Epithelial cell of proximal tubule (primary cell): ENCODE data around the gene STT3B. TPM values are rescaled to one million over a fixed set of nuclear protein-coding genes. Genes with fewer than 3 reads are reported as not detected.

Experiments
- DNase-seq: peaks from one replicate; pipeline ENCODE4 v3.0.0-alpha.2; 2011; ENCODE audit warnings: low read depth
- H3K4me3 ChIP-seq: 2 replicates; pipeline ENCODE4 v1.5.1; 2011; ENCODE audit warnings: low read depth, mild to moderate bottlenecking, low read length
- CTCF ChIP-seq: conservative IDR thresholded peaks from 2 replicates; pipeline ENCODE4 v1.5.1; 2012; ENCODE audit warnings: low read depth, mild to moderate bottlenecking, low read length
- total RNA-seq: library from RNA; depleted of rRNA; stranded (reverse); fragments of >200 nt; gene quantifications from 2 replicates; pipeline ENCODE4 v1.2.3, GENCODE V29; 2015

The STT3B gene
- total RNA-seq, 1 donor from 2014 or later = 92.8 TPM

DNA sequence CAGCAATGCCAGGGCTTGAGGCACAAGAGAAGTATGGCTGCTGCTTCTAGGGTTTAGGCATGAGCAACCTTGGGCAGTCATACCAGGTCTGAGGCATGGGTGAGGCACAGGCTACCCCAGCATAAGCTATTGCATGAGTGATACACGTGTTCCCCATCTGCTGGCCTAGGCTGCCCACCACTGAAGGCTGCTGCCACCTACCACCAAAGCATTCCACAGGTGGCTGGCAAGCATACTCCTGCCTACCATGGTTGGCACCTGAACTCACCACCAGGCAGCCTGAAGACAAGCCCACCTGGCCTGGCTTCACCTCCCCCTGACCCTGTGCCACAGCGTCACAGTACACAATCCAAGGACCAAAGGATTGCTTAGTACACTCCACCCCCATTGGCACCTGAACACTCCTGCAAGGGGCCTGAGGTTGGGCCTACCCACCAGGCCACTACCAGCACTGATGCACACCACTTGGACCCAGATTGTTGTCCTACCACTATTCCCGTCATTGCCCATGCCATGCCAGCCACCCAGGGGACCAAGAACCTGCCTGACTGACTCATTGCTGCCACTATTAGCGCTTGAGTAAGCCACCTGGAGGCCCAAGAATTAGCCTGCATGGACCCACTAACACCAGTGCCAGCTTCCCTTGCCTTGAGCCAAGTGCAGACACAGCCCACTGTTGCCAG is 115.7 kb downstream of the STT3B start:
- no peak for TF ChIP-seq CTCF
- DNase-seq = no peak
- no peak overlapping the region for H3K4me3 ChIP-seq

- no peak for DNase-seq
- no peak overlapping the region for H3K4me3 ChIP-seq
- TF ChIP-seq CTCF = no peak
These were observed 119.6 kb downstream of the STT3B start for GRCh38 chr3:31652296-31652695.

DNA sequence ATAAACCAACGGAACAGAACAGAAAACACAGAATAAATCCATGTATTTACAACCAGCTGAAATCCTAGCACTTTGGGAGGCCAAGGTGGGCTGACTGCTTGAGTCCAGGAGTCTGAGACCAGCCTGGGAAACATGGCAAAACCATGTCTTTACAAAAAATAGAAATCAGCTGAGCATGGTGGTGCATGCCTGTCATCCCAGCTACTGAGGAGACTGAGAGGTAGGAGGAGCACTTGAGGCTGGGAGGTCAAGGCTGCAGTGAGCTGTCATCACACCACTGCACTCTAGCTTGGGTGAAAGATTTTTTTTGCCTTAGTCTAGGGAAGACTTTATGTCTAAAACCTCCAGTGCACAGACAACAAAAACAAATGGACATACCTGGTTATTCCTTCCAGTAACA is 120.7 kb downstream of the STT3B start:
- DNase-seq = no peak
- no peak overlapping the region for H3K4me3 ChIP-seq
- no peak for TF ChIP-seq CTCF

GRCh38 chr3:31654998-31655397 is 122.3 kb downstream of the STT3B start:
- no peak for DNase-seq
- H3K4me3 ChIP-seq = no peak overlapping the region
- no peak for TF ChIP-seq CTCF

DNA sequence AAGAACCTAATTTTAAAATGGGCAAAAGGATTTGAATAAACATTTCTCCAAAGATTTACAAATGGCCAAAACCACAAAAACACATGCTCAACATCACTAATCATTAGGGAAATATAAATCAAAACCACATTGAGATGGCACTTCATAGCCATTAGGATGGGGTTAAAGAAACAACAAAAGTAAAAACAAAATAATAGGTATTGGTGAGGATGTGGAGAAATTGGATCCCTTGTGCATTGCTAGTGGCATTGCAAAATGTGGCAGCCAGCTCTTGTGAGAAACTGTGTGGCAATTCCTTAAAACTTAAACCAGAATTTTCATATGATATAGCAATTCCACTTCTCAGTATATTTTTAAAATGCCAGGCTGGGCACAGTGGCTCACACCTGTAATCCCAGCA is 126.5 kb downstream of the STT3B start:
- no peak for TF ChIP-seq CTCF
- H3K4me3 ChIP-seq = no peak overlapping the region
- DNase-seq = no peak

GRCh38 chr3:31661286-31661685 is 128.6 kb downstream of the STT3B start:
- TF ChIP-seq CTCF = no peak
- DNase-seq = no peak
- H3K4me3 ChIP-seq = no peak overlapping the region

DNA sequence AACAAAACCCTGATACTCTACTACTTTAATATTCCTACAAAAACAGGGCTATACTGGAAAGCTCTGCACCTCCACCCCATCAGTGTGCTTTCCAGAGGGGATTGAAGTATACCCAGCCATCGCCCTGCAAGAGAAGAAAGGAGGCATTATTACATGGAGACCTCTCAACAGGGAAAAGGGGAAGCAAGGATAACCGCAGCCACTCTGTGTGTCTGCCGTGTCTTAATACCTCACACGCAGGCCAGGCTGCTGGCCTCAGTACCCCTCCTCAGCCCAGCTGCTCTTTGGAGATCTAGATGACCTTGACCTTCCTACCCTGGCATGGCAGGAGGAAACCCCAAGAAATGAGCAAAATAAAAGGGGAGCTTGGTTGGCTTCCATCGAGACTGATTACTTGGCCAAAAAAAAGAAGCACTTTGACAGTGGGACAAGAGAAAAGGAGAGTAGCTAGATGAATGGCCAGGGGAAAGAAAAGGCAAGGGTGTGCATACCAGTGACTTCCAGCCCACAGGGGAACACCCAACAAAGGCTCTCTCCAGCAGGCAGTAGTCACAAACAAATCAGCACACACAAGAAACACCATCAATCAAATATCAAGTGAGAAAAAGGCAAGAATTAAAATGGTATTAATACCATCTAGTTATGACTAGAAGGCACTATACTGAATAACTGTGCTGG is 129.4 kb downstream of the STT3B start:
- no peak for DNase-seq
- no peak for TF ChIP-seq CTCF
- no peak overlapping the region for H3K4me3 ChIP-seq
